Breast epithelium (tissue), 4 donors: ENCODE data around the gene EPM2AIP1. TPM values are rescaled to one million over a fixed set of nuclear protein-coding genes. Genes with fewer than 3 reads are reported as not detected.

ENCODE experiments used
- DNase-seq, 2 donors: peaks; one replicate each; pipeline ENCODE4 v3.0.0-alpha.2; 2019; ENCODE audit warnings: low spot score in 2 of 2
- H3K27ac ChIP-seq, 2 donors: fragments of 200-600 bp; sonication (generic) in 1 of 2; one replicate each; pipeline ENCODE4 v1.5.1; 2016 to 2019; ENCODE audit warnings: mild to moderate bottlenecking in 1 of 2
- H3K27me3 ChIP-seq, 2 donors: fragments of 200-600 bp; sonication (generic) in 1 of 2; one replicate each; pipeline versions ENCODE4 v1.5.1 to v1.6.0; 2017 to 2019; ENCODE audit warnings: control low read depth in 1 of 2, mild to moderate bottlenecking in 1 of 2
- H3K36me3 ChIP-seq: fragments of 200-600 bp; one replicate; pipeline ENCODE4 v1.5.1; 2019
- H3K4me1 ChIP-seq, 2 donors: fragments of 200-600 bp; sonication (generic); one replicate each; pipeline ENCODE4 v1.5.1; 2016 to 2019; ENCODE audit warnings: control low read depth in 1 of 2
- H3K4me3 ChIP-seq, 3 donors: fragments of 200-600 bp; sonication (generic); 1 replicate in 2 of 3; 2 replicates in 1 of 3; pipeline ENCODE4 v1.5.1; 2016 to 2019; ENCODE audit warnings: mild to moderate bottlenecking in 3 of 3, moderate library complexity in 2 of 3
- H3K9me3 ChIP-seq, 2 donors: fragments of 200-600 bp; sonication (generic) in 1 of 2; one replicate each; pipeline ENCODE4 v1.5.1; 2016 to 2019; ENCODE audit warnings: control low read depth in 1 of 2
- CTCF ChIP-seq, 3 donors: fragments of 450-650 bp; IDR thresholded peaks; one replicate each; pipeline ENCODE4 v1.5.1; 2016 to 2017; ENCODE audit warnings: antibody characterized with exemption in 3 of 3, mild to moderate bottlenecking in 3 of 3, moderate library complexity in 3 of 3
- POLR2A ChIP-seq: fragments of 450-650 bp; IDR thresholded peaks from one replicate; pipeline ENCODE4 v1.6.1; 2016; ENCODE audit warnings: antibody characterized with exemption, mild to moderate bottlenecking, moderate library complexity
- POLR2AphosphoS5 ChIP-seq, 3 donors: sonication (generic); formaldehyde crosslinking; IDR thresholded peaks; one replicate each; pipeline ENCODE4 v1.6.1; 2017; ENCODE audit warnings: antibody characterized with exemption in 3 of 3
- intact Hi-C: fragments of 100-400 bp; cut with DNase I; formaldehyde crosslinking; loops from one replicate; pipeline ENCODE4 v1.15.1; 2023; ENCODE audit warnings: low total_unique reads
- total RNA-seq, 3 donors: library from RNA; depleted of rRNA; stranded (reverse); fragments of >200 nt; gene quantifications; one replicate each; pipeline ENCODE4 v1.1.0, GENCODE V29; 2016

Gene EPM2AIP1
- total RNA-seq, 3 donors from 2014 or later: 13.8 to 25.5 (median 14.1) TPM

GRCh38 chr3:37037352-37037751 lies 44.4 kb upstream of the EPM2AIP1 start:
- Histone ChIP-seq H3K36me3 (peaks cover 6% of the 10 kb centered on the region), H3K27me3 (no peaks in the 10 kb centered on the region), H3K9me3 (peaks cover 9 to 15% of the 10 kb centered on the region in 2 donors), H3K4me1 (no peaks in the 10 kb centered on the region), H3K27ac (no peak overlapping the region), H3K4me3 (no peak overlapping the region)
- intact Hi-C loops: no loop called here
- TF ChIP-seq CTCF (IDR thresholded peaks at IDR 0.05) (no peak), POLR2AphosphoS5 (IDR thresholded peaks at IDR 0.05) (no peak), POLR2A (no peak)
- no peak for DNase-seq

- H3K4me3 ChIP-seq: no peak overlapping the region
- no peak for TF ChIP-seq CTCF (IDR thresholded peaks at IDR 0.05)
- TF ChIP-seq POLR2A: no peak
- no peak for TF ChIP-seq POLR2AphosphoS5 (IDR thresholded peaks at IDR 0.05)
- intact Hi-C loops: no loop called here
- DNase-seq: no peak
- peaks cover 9 to 15% of the 10 kb centered on the region in 2 donors for H3K9me3 ChIP-seq
- H3K27me3 ChIP-seq: no peaks in the 10 kb centered on the region
- peak overlapping the region in 1 of 2 donors; percentile 33 for H3K27ac ChIP-seq
- H3K36me3 ChIP-seq: no peaks in the 10 kb centered on the region
- no peaks in the 10 kb centered on the region for H3K4me1 ChIP-seq
Observed at GRCh38 chr3:37032961-37033360, 40.0 kb upstream of the EPM2AIP1 start.

GRCh38 chr3:37031096-37031682 lies 38.3 kb upstream of the EPM2AIP1 start:
- Histone ChIP-seq H3K27me3 (no peaks in the 10 kb centered on the region), H3K4me3 (no peak overlapping the region), H3K27ac (peak overlapping the region in 1 of 2 donors; percentile 6), H3K36me3 (no peaks in the 10 kb centered on the region), H3K9me3 (peaks cover 9% of the 10 kb centered on the region in 2 donors), H3K4me1 (no peaks in the 10 kb centered on the region)
- TF ChIP-seq CTCF (IDR thresholded peaks at IDR 0.05): no peak
- no peak for TF ChIP-seq POLR2AphosphoS5 (IDR thresholded peaks at IDR 0.05)
- no peak for TF ChIP-seq POLR2A
- intact Hi-C loops: no loop called here
- no peak for DNase-seq

GRCh38 chr3:37030588-37030987 lies 37.7 kb upstream of the EPM2AIP1 start:
- H3K27me3 ChIP-seq: no peaks in the 10 kb centered on the region
- no peaks in the 10 kb centered on the region for H3K36me3 ChIP-seq
- no peak overlapping the region for H3K4me3 ChIP-seq
- no peak for TF ChIP-seq POLR2A
- no peak for TF ChIP-seq CTCF (IDR thresholded peaks at IDR 0.05)
- TF ChIP-seq POLR2AphosphoS5 (IDR thresholded peaks at IDR 0.05): no peak
- no peak overlapping the region for H3K27ac ChIP-seq
- no peaks in the 10 kb centered on the region for H3K4me1 ChIP-seq
- peaks cover 3 to 4% of the 10 kb centered on the region in 2 donors for H3K9me3 ChIP-seq
- intact Hi-C loops: no loop called here
- no peak for DNase-seq

GRCh38 chr3:37029516-37030163 lies 36.7 kb upstream of the EPM2AIP1 start:
- TF ChIP-seq POLR2AphosphoS5 (IDR thresholded peaks at IDR 0.05): no peak
- TF ChIP-seq POLR2A: no peak
- TF ChIP-seq CTCF (IDR thresholded peaks at IDR 0.05): no peak
- Histone ChIP-seq H3K27me3 (no peaks in the 10 kb centered on the region), H3K9me3 (no peaks in the 10 kb centered on the region), H3K36me3 (no peaks in the 10 kb centered on the region), H3K4me1 (no peaks in the 10 kb centered on the region), H3K27ac (peak overlapping the region in 1 of 2 donors; percentile 30), H3K4me3 (no peak overlapping the region)
- intact Hi-C loops: no loop called here
- DNase-seq: no peak
